Right atrium auricular region (tissue), 2 donors: ENCODE data around the gene RGS6. TPM values are rescaled to one million over a fixed set of nuclear protein-coding genes. Genes with fewer than 3 reads are reported as not detected.

Experiments
- DNase-seq: peaks from one replicate; pipeline ENCODE4 v3.0.0-alpha.2; 2019; ENCODE audit warnings: low spot score
- H3K27ac ChIP-seq, 2 donors: fragments of 200-600 bp; sonication (generic); 1 replicate in 1 of 2; 2 replicates in 1 of 2; pipeline ENCODE4 v1.5.1; 2016 to 2019
- H3K27me3 ChIP-seq, 2 donors: fragments of 200-600 bp; sonication (generic); one replicate each; pipeline versions ENCODE4 v1.5.1 to v1.6.0; 2017 to 2019
- H3K36me3 ChIP-seq: fragments of 200-600 bp; sonication (generic); one replicate; pipeline ENCODE4 v1.5.1; 2016
- H3K4me1 ChIP-seq, 2 donors: fragments of 200-600 bp; sonication (generic); one replicate each; pipeline versions ENCODE4 v1.5.1 to v1.6.0; 2017 to 2019
- H3K4me3 ChIP-seq, 2 donors: fragments of 200-600 bp; sonication (generic); 1 replicate in 1 of 2; 2 replicates in 1 of 2; pipeline ENCODE4 v1.5.1; 2017 to 2019; ENCODE audit warnings: mild to moderate bottlenecking in 1 of 2, moderate library complexity in 1 of 2
- H3K9me3 ChIP-seq, 2 donors: fragments of 200-600 bp; sonication (generic); one replicate each; pipeline ENCODE4 v1.5.1; 2019
- total RNA-seq, 2 donors: library from RNA; depleted of rRNA; stranded (reverse); fragments of >200 nt; gene quantifications; one replicate each; pipeline ENCODE4 v1.1.0, GENCODE V29; 2016
- TF ChIP-seq, protein P1 (sequence below), 2 donors: fragments of 200-600 bp; sonication (generic); IDR thresholded peaks; one replicate each; pipeline ENCODE4 v1.5.1; 2019; ENCODE audit warnings: antibody characterized with exemption in 2 of 2

RGS6 gene
- total RNA-seq, 2 donors from 2014 or later = 12.1 to 13.1 TPM

DNA sequence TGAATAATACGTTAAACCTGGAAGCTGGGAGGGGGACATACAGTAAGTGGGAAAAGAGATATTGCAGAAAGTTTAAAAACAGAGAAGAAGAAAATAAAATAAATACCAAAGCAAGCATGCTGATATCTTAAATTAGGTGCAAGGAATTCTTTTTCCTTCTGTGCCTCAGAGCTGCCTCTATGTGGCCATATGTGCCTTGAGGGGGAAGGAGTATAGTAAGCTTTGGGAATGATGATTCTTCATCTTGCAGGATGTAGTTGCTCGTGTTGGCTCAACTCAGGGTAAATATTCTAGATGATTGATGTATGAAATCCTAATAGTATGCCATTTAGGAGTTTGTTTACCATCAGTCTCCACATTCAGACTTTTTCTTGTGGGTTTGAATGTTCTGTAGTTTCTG, 251.4 kb downstream of the RGS6 start:
- no peaks in the 10 kb centered on the region for H3K27me3 ChIP-seq
- H3K4me3 ChIP-seq = no peak overlapping the region
- peaks cover 0 to 6% of the 10 kb centered on the region in 2 donors for H3K9me3 ChIP-seq
- H3K36me3 ChIP-seq = no peaks in the 10 kb centered on the region
- no peak overlapping the region for H3K27ac ChIP-seq
- DNase-seq = no peak
- TF ChIP-seq, protein P1, sequence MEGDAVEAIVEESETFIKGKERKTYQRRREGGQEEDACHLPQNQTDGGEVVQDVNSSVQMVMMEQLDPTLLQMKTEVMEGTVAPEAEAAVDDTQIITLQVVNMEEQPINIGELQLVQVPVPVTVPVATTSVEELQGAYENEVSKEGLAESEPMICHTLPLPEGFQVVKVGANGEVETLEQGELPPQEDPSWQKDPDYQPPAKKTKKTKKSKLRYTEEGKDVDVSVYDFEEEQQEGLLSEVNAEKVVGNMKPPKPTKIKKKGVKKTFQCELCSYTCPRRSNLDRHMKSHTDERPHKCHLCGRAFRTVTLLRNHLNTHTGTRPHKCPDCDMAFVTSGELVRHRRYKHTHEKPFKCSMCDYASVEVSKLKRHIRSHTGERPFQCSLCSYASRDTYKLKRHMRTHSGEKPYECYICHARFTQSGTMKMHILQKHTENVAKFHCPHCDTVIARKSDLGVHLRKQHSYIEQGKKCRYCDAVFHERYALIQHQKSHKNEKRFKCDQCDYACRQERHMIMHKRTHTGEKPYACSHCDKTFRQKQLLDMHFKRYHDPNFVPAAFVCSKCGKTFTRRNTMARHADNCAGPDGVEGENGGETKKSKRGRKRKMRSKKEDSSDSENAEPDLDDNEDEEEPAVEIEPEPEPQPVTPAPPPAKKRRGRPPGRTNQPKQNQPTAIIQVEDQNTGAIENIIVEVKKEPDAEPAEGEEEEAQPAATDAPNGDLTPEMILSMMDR (IDR thresholded peaks at IDR 0.05) = no peak
- H3K4me1 ChIP-seq = peaks cover 0 to 27% of the 10 kb centered on the region in 2 donors

DNA sequence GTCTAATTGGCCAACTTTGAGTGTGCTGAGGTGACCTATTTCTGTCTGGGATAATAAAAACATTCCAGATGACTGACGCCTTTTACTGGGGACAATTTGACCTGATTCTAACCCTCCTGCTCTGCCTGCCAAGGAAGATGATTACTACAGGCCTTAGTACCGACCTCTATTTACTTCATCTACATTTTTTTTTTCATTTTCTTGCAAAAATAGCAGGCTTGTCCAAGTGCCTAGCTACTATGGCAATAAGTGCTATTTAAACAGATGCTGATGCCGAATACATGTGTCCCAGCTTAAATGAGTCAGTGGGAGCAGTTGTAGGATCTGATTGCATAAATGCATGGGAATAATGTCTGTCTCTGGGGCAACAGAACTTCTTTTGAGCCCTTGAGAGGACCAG, 254.3 kb downstream of the RGS6 start:
- H3K4me3 ChIP-seq = no peak overlapping the region
- TF ChIP-seq, protein P1 (IDR thresholded peaks at IDR 0.05) = no peak
- H3K27me3 ChIP-seq = no peaks in the 10 kb centered on the region
- peaks cover 0 to 27% of the 10 kb centered on the region in 2 donors for H3K4me1 ChIP-seq
- no peaks in the 10 kb centered on the region for H3K36me3 ChIP-seq
- H3K9me3 ChIP-seq = no peaks in the 10 kb centered on the region
- H3K27ac ChIP-seq = peak overlapping the region; percentile 53 to 61
- DNase-seq = no peak

DNA sequence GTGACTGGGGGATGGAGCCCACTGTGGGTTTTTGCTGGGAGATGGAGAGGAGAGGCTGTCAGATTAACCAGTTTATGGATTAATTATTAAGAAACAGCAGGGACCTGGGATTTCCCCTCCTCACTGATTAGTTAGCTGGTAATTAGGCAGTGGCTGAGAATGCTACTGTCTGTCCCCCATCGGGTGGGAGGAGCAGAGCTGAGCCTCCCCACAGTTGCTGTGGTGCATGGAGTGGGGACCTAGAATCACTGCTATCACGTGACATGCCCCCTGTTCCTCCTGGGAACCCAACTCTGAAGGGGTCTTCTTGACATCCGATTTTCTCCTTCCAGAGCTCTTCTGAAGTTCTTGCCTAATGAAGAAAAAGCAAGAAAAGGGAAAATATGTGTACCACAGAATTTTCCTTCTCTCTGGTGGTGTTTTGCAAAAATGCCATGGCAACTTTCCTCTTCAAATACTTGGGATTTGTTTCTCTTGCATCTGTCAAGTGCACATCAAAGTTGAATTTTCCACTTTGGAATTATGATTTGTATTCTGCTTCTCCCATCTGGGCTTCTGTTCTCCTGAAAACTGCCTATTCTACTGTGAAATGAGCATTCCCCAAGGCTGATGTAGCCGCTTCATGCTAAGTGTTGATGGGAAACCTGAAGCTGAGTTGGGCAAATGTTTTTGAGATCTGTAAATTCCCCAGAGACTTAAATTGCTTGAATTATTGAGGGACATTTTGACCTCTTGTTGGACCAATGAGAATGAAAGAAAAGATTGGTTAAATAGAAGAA, 264.2 kb downstream of the RGS6 start:
- no peaks in the 10 kb centered on the region for H3K9me3 ChIP-seq
- DNase-seq = no peak
- H3K27ac ChIP-seq = no peak overlapping the region
- H3K27me3 ChIP-seq = no peaks in the 10 kb centered on the region
- H3K36me3 ChIP-seq = no peaks in the 10 kb centered on the region
- H3K4me1 ChIP-seq = no peaks in the 10 kb centered on the region
- TF ChIP-seq, protein P1 (IDR thresholded peaks at IDR 0.05) = no peak
- H3K4me3 ChIP-seq = no peak overlapping the region

DNA sequence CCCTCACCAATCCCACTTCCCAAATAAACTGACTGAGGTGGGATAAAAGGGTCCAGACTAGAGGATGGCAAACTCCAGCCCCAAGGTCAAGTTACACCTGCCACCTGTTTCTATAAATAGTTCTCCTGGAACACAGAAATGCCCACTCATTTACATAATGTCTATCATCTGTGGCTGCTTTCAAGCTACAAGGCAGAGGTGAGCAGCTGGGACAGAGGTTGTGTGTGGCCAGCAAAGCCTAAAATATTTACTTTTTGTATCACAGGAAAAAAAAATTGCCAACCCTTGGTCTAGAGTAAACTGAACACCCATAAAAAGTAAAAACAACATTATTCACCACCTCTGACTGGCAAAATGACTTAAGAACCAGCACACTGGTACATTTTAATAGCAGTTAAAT, 269.4 kb downstream of the RGS6 start:
- H3K4me3 ChIP-seq = no peak overlapping the region
- H3K4me1 ChIP-seq = no peaks in the 10 kb centered on the region
- no peaks in the 10 kb centered on the region for H3K9me3 ChIP-seq
- H3K27ac ChIP-seq = no peak overlapping the region
- TF ChIP-seq, protein P1 (IDR thresholded peaks at IDR 0.05) = no peak
- H3K27me3 ChIP-seq = no peaks in the 10 kb centered on the region
- no peaks in the 10 kb centered on the region for H3K36me3 ChIP-seq
- DNase-seq = no peak

DNA sequence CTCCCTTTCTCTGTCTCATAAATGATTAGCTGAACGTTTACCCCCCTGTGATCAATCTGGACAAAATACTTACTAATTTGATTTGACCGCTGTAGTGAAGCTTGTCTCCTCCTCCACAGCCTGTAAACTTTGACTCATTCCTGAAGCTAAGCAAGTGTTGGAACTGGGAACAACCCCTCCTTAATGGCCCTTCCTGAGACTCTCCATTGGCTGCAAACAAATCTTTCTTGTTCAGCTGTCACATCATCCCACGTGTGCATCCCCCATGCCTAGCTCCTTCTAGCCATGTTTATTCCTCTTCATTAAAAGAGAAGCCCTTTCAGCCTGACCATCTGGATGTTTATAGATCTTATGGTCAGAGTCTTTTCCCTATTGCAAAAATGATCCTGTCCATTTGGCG, 281.2 kb downstream of the RGS6 start:
- TF ChIP-seq, protein P1 (IDR thresholded peaks at IDR 0.05) = no peak
- Histone ChIP-seq H3K36me3 (no peaks in the 10 kb centered on the region), H3K27me3 (no peaks in the 10 kb centered on the region), H3K27ac (no peak overlapping the region), H3K9me3 (no peaks in the 10 kb centered on the region), H3K4me1 (no peaks in the 10 kb centered on the region), H3K4me3 (no peak overlapping the region)
- no peak for DNase-seq

DNA sequence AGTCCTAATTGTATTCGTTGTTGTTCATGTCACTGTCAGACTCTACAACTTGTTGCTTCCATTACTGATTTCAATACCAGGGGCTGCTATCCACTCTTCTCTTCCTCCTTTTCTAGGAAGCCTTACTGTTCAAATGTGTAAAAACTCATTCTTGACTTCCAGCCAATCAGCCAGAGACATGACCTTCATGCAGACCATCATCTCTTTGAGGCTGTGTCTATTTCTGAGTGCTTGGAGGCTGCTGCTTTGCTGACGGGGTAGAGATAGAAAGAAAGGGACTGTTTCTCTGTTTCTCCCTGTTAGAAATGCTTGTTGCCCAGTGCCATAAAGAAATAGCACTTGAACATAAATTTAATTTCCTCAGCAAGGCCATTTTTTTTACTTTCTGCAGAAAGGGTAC, 282.9 kb downstream of the RGS6 start:
- TF ChIP-seq, protein P1 (IDR thresholded peaks at IDR 0.05) = no peak
- no peaks in the 10 kb centered on the region for H3K9me3 ChIP-seq
- no peak overlapping the region for H3K4me3 ChIP-seq
- no peak for DNase-seq
- H3K27me3 ChIP-seq = no peaks in the 10 kb centered on the region
- H3K27ac ChIP-seq = no peak overlapping the region
- H3K4me1 ChIP-seq = no peaks in the 10 kb centered on the region
- H3K36me3 ChIP-seq = no peaks in the 10 kb centered on the region
